Type B pancreatic cell (in vitro differentiated cells): Measurements from ENCODE around the gene PTPRM. TPM values are rescaled to one million over a fixed set of nuclear protein-coding genes. Genes with fewer than 3 reads are reported as not detected.

Source experiments
- DNase-seq: peaks from one replicate; pipeline ENCODE4 v3.0.0; 2021; ENCODE audit warnings: mixed read lengths; ENCODE audit not compliant: unreplicated experiment; ENCODE audit errors: extremely low spot score
- H3K27ac Mint-ChIP-seq: 2 replicates; pipeline ENCODE4 v1.8.0; 2021; ENCODE audit warnings: mild to moderate bottlenecking, mixed read lengths
- H3K27me3 Mint-ChIP-seq: 2 replicates; pipeline ENCODE4 v1.8.0; 2021; ENCODE audit warnings: mixed read lengths
- H3K36me3 Mint-ChIP-seq: 2 replicates; pipeline ENCODE4 v1.8.0; 2021; ENCODE audit warnings: mixed read lengths
- H3K4me1 Mint-ChIP-seq: one replicate; pipeline ENCODE4 v1.8.0; 2021; ENCODE audit warnings: mixed read lengths; ENCODE audit not compliant: unreplicated experiment
- H3K4me3 Mint-ChIP-seq: 2 replicates; pipeline ENCODE4 v1.8.0; 2021; ENCODE audit warnings: mild to moderate bottlenecking, mixed read lengths
- H3K9me3 Mint-ChIP-seq: 2 replicates; pipeline ENCODE4 v1.8.0; 2021; ENCODE audit warnings: mixed read lengths
- CTCF ChIP-seq: fragments of 200-600 bp; sonication (generic); conservative IDR thresholded peaks from 2 replicates; pipeline ENCODE4 v1.5.0; 2021; ENCODE audit warnings: antibody characterized with exemption, mild to moderate bottlenecking
- total RNA-seq: library from RNA; stranded (reverse); gene quantifications from 2 replicates; pipeline ENCODE4 v1.2.1, GENCODE V29; 2021; ENCODE audit warnings: low replicate concordance

The PTPRM gene
- total RNA-seq, 1 donor from 2014 or later = 18.6 TPM

GRCh38 chr18:7576077-7576476 is 9.0 kb downstream of the PTPRM start:
- Mint-ChIP-seq H3K9me3 (peaks cover 5% of the 10 kb centered on the region), H3K27me3 (peaks cover 14% of the 10 kb centered on the region), H3K4me1 (no peaks in the 10 kb centered on the region), H3K27ac (peak overlapping the region; percentile 18), H3K36me3 (no peaks in the 10 kb centered on the region), H3K4me3 (no peak overlapping the region)
- TF ChIP-seq CTCF = no peak
- no peak for DNase-seq

- Mint-ChIP-seq H3K9me3 (peaks cover 5% of the 10 kb centered on the region), H3K27me3 (peaks cover 14% of the 10 kb centered on the region), H3K27ac (no peak overlapping the region), H3K4me1 (no peaks in the 10 kb centered on the region), H3K36me3 (no peaks in the 10 kb centered on the region), H3K4me3 (no peak overlapping the region)
- no peak for TF ChIP-seq CTCF
- DNase-seq = no peak
Observed at GRCh38 chr18:7576685-7577084, 9.6 kb downstream of the PTPRM start.

- Mint-ChIP-seq H3K27ac (peak overlapping the region; percentile 57), H3K27me3 (peaks cover 14% of the 10 kb centered on the region), H3K36me3 (no peaks in the 10 kb centered on the region), H3K9me3 (peaks cover 5% of the 10 kb centered on the region), H3K4me3 (no peak overlapping the region), H3K4me1 (no peaks in the 10 kb centered on the region)
- TF ChIP-seq CTCF = no peak
- DNase-seq = no peak
Observed at GRCh38 chr18:7577706-7578105, 10.6 kb downstream of the PTPRM start.

- H3K4me3 Mint-ChIP-seq = no peak overlapping the region
- H3K36me3 Mint-ChIP-seq = no peaks in the 10 kb centered on the region
- H3K27me3 Mint-ChIP-seq = peaks cover 9% of the 10 kb centered on the region
- no peaks in the 10 kb centered on the region for H3K9me3 Mint-ChIP-seq
- no peak for TF ChIP-seq CTCF
- DNase-seq = no peak
- H3K4me1 Mint-ChIP-seq = peaks cover 4% of the 10 kb centered on the region
- no peak overlapping the region for H3K27ac Mint-ChIP-seq
Observed at GRCh38 chr18:7579176-7579917, 12.2 kb downstream of the PTPRM start.

- H3K9me3 Mint-ChIP-seq = no peaks in the 10 kb centered on the region
- no peaks in the 10 kb centered on the region for H3K36me3 Mint-ChIP-seq
- no peak for TF ChIP-seq CTCF
- H3K27me3 Mint-ChIP-seq = peaks cover 9% of the 10 kb centered on the region
- peaks cover 8% of the 10 kb centered on the region for H3K4me1 Mint-ChIP-seq
- H3K4me3 Mint-ChIP-seq = no peak overlapping the region
- no peak overlapping the region for H3K27ac Mint-ChIP-seq
- no peak for DNase-seq
Observed at GRCh38 chr18:7579918-7580542, 12.9 kb downstream of the PTPRM start.
